NB4 (cell line): ENCODE data around the gene PARP8.

Source experiments
- DNase-seq: peaks from one replicate; pipeline ENCODE4 v3.0.0; 2010; ENCODE audit warnings: low read depth
- H3K4me3 ChIP-seq: one replicate; pipeline ENCODE4 v1.5.1; 2011; ENCODE audit warnings: mild to moderate bottlenecking, low read depth, low read length, moderate library complexity
- MYC ChIP-seq: IDR thresholded peaks from 2 replicates; pipeline ENCODE4 v1.6.1; 2011; ENCODE audit warnings: low read depth, low read length
- POLR2A ChIP-seq: IDR thresholded peaks from 2 replicates; pipeline ENCODE4 v1.6.1; 2011; ENCODE audit warnings: mild to moderate bottlenecking; ENCODE audit not compliant: insufficient read length; ENCODE audit errors: extremely low read depth
- TF ChIP-seq, protein P1 (sequence below): IDR thresholded peaks from one replicate; pipeline ENCODE4 v1.5.1; 2012; ENCODE audit warnings: low read depth, low read length
- TF ChIP-seq, protein P2 (sequence below): IDR thresholded peaks from 2 replicates; pipeline ENCODE4 v1.6.1; 2011; ENCODE audit warnings: low read depth, low read length

The PARP8 gene

GRCh38 chr5:50720061-50720710 lies 53.7 kb downstream of the PARP8 start:
- TF ChIP-seq, protein P1, sequence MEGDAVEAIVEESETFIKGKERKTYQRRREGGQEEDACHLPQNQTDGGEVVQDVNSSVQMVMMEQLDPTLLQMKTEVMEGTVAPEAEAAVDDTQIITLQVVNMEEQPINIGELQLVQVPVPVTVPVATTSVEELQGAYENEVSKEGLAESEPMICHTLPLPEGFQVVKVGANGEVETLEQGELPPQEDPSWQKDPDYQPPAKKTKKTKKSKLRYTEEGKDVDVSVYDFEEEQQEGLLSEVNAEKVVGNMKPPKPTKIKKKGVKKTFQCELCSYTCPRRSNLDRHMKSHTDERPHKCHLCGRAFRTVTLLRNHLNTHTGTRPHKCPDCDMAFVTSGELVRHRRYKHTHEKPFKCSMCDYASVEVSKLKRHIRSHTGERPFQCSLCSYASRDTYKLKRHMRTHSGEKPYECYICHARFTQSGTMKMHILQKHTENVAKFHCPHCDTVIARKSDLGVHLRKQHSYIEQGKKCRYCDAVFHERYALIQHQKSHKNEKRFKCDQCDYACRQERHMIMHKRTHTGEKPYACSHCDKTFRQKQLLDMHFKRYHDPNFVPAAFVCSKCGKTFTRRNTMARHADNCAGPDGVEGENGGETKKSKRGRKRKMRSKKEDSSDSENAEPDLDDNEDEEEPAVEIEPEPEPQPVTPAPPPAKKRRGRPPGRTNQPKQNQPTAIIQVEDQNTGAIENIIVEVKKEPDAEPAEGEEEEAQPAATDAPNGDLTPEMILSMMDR, result no peak
- no peak for TF ChIP-seq POLR2A
- TF ChIP-seq, protein P2, sequence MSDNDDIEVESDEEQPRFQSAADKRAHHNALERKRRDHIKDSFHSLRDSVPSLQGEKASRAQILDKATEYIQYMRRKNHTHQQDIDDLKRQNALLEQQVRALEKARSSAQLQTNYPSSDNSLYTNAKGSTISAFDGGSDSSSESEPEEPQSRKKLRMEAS, result no peak
- TF ChIP-seq MYC, result no peak
- H3K4me3 ChIP-seq, result no peak overlapping the region
- no peak for DNase-seq

DNA sequence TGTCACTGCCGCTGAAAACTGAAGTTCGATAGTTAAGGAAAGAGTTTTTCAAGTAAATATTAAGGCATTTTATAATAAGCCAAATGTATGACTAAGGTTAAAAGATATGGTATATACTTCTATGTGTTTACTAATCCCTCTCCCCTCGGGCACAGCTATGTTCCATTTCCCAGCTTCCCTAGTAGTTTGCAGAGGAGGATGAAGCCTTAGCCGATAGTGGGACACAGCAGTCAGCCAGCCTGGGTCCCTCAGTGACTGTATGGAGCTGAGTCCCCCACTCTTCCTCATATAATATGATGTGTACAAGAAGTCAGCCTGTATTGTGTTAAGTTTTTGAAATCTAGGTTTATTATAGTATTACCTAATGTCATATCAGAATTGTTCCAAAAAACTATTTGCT lies 55.8 kb downstream of the PARP8 start:
- no peak for DNase-seq
- no peak overlapping the region for H3K4me3 ChIP-seq
- TF ChIP-seq, protein P1, result no peak
- TF ChIP-seq, protein P2, result no peak

DNA sequence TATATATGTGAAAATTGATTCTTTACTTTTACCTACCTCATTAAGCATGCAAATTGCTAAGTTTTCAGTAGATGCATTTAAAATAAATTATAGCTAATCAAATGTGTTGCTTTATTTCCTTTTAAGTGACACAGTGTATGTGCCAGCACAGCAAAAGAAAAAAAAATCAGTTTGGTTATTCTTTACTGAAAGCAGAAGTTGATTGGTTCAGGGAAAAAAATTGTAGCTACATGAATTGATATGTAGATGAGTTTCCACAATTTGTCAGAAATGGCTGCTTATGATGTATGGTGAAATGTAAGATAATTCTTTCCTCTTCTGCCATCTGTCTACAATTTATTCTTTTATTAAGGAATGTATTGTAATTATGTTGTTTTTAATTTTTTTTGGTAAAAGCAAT lies 57.8 kb downstream of the PARP8 start:
- no peak for DNase-seq
- TF ChIP-seq MYC (no peak), POLR2A (no peak)
- TF ChIP-seq, protein P1, result no peak
- TF ChIP-seq, protein P2, result no peak
- no peak overlapping the region for H3K4me3 ChIP-seq

- no peak for DNase-seq
- H3K4me3 ChIP-seq, result no peak overlapping the region
- TF ChIP-seq, protein P1, result no peak
- TF ChIP-seq, protein P2, result no peak
- TF ChIP-seq POLR2A, result no peak
- TF ChIP-seq MYC, result no peak
Measured at GRCh38 chr5:50725800-50726474, 59.5 kb downstream of the PARP8 start.

GRCh38 chr5:50726475-50727148 lies 60.2 kb downstream of the PARP8 start:
- TF ChIP-seq MYC (no peak), POLR2A (no peak)
- TF ChIP-seq, protein P1, result no peak
- TF ChIP-seq, protein P2, result no peak
- no peak for DNase-seq

More at GRCh38 chr5:50726475-50727148, 60.2 kb downstream of the PARP8 start:
- H3K4me3 ChIP-seq, result no peak overlapping the region
